GM23248 (cell line): Measurements from ENCODE around the gene THRA.

ENCODE experiments used
- EZH2 ChIP-seq: fragments of 200-600 bp; sonication (generic); IDR thresholded peaks from 2 replicates; pipeline ENCODE4 v1.6.1; 2018; ENCODE audit warnings: antibody characterized with exemption, mild to moderate bottlenecking; ENCODE audit not compliant: insufficient read depth, poor library complexity, severe bottlenecking
- EZH2phosphoT487 ChIP-seq: fragments of 200-600 bp; sonication (generic); IDR thresholded peaks from 2 replicates; pipeline ENCODE4 v1.6.1; 2018; ENCODE audit warnings: antibody characterized with exemption, moderate library complexity, mild to moderate bottlenecking, low read depth; ENCODE audit not compliant: insufficient read depth

- TF ChIP-seq EZH2phosphoT487 = no peak
- TF ChIP-seq EZH2 = no peak
These were observed 61.0 kb downstream of the THRA start for GRCh38 chr17:40123811-40124114.
